Stomach (tissue), 4 donors: ENCODE results near the gene SPC24.

Experiments used
- POLR2A ChIP-seq, 4 donors: fragments of 450-650 bp; IDR thresholded peaks; one replicate each; pipeline ENCODE4 v1.6.1; 2016; ENCODE audit warnings: antibody characterized with exemption in 4 of 4, control low read depth in 2 of 4, mild to moderate bottlenecking in 1 of 4, moderate library complexity in 1 of 4
- POLR2AphosphoS5 ChIP-seq, 3 donors: sonication (generic); formaldehyde crosslinking; IDR thresholded peaks; one replicate each; pipeline ENCODE4 v1.6.1; 2016; ENCODE audit warnings: antibody characterized with exemption in 3 of 3
- TF ChIP-seq, protein P1 (sequence below), 7 experiments: fragments of 450-650 bp in 4 of 7; fragments of 200-600 bp in 3 of 7; sonication (generic) in 3 of 7; IDR thresholded peaks; one replicate each; pipeline ENCODE4 v1.5.1; 2016 to 2019; ENCODE audit warnings: antibody characterized with exemption in 7 of 7, control low read depth in 2 of 7, mild to moderate bottlenecking in 1 of 7

DNA sequence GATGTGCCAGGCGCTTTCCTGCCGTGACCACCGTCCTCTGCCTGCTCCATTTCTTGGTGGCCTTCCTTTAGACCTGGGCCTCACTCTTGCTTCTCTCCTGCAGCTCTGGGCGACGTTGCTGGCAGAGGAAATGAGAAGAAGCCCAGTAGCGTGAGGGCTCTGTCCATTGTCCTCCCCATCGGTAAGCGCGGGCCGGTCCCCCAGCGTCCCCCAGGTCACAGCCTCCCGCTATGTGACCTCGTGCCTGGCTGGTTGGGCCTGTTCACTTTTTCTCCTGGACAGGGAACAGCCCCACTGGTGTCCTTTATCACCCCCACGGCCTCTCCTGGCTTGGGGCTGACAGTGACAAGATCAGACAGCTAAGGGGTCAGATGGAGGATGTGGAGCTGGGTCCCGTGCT, 27.7 kb downstream of the SPC24 start:
- TF ChIP-seq POLR2A (IDR thresholded peaks at IDR 0.05), result no peak
- TF ChIP-seq, protein P1, sequence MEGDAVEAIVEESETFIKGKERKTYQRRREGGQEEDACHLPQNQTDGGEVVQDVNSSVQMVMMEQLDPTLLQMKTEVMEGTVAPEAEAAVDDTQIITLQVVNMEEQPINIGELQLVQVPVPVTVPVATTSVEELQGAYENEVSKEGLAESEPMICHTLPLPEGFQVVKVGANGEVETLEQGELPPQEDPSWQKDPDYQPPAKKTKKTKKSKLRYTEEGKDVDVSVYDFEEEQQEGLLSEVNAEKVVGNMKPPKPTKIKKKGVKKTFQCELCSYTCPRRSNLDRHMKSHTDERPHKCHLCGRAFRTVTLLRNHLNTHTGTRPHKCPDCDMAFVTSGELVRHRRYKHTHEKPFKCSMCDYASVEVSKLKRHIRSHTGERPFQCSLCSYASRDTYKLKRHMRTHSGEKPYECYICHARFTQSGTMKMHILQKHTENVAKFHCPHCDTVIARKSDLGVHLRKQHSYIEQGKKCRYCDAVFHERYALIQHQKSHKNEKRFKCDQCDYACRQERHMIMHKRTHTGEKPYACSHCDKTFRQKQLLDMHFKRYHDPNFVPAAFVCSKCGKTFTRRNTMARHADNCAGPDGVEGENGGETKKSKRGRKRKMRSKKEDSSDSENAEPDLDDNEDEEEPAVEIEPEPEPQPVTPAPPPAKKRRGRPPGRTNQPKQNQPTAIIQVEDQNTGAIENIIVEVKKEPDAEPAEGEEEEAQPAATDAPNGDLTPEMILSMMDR (IDR thresholded peaks at IDR 0.05), result no peak
- no peak for TF ChIP-seq POLR2AphosphoS5 (IDR thresholded peaks at IDR 0.05)
